Myocyte (in vitro differentiated cells): ENCODE measurements around the gene SAMD14. TPM values are rescaled to one million over a fixed set of nuclear protein-coding genes. Genes with fewer than 3 reads are reported as not detected.

Experiments used
- DNase-seq: peaks from one replicate; pipeline ENCODE4 v3.0.0-alpha.2; 2012; ENCODE audit warnings: low read depth
- total RNA-seq: library from RNA; depleted of rRNA; stranded (reverse); fragments of >200 nt; gene quantifications from 2 replicates; pipeline ENCODE4 v1.2.3, GENCODE V29; 2014

The SAMD14 gene
- total RNA-seq, 1 donor from 2014 or later, result 0.24 TPM

DNA sequence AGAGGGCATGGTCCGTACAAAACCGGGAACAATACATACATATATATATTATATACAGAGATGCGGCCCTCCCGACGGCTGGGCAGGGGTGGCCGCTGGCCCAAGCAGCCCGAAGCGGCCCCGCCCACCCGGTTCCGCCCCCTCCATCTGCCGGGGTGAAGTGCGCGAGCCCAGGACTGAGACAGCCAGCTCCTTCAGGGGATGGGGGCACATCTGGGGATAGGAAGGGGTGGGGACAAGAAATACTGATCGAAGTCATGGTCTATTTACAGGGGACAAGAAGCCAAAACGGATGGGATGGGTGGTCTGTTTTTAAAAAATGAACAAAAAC lies 3.8 kb upstream of the SAMD14 start:
- no peak for DNase-seq

DNA sequence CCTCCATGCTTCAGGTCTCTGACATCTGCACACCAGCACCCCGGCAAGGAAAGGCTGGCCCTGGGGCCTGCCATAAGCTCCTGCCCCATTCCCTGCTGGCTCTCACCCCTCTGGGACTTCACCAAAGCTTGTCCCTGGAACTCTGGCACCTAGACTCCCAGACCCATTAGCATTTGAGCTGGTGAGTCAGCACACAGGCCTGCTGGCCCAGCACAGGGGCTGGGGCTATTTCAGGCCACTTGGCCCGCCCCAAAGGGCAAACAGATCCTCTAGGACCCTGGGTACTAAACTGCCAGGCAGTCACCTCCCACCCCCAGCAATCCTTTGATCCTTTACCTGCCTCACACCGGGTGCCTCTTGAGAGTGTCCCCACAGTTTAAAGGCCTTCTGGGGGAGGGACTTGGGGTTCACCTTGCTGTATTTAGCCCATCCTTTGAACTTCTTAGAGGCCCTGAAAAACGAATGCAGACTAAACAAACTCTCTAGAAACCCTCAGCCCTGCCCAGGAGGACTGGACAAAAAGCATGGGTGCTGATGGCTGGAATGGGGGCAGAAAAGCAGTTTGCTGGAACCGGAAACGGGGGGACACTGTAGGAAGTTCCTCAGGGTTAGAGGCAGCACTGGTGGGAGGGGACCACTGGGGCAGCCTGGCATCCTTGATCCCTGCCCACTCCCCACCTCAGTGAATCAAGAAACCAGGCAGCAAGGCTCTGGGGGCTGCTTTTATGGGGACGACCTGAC lies 3.2 kb upstream of the SAMD14 start:
- peak; percentile 84 for DNase-seq

DNA sequence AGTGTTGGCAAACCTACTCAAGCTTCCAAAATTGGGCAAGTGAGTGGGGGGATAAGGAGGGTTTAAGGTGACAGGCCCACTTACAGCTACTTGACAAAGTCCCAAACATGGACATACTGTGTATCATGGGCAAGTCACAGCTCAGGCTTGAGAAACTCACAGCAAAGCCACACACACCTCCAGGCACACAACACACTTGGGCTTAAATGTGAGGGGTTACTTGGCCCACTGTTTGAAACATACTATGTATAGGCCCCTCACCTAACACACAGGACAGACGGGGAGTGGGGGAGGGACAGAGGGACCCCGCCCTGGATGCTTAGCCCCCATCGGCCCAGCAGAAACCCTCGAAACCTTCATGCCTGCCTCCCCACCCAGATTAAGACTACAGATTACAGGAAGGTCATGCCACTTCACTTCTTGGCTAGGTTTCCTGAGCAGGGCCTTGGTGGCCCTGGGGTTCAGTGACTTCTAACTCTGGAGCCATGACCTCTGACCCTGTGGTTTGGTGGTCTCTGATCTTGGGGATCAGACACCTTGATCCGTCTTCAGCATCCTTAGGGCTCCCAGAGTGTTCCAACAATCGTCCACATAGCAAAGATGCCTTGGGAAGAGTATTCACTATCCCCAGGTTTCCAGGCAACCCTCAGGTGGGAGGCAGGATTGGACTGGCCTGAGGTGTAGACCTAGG lies 2.3 kb upstream of the SAMD14 start:
- no peak for DNase-seq

DNA sequence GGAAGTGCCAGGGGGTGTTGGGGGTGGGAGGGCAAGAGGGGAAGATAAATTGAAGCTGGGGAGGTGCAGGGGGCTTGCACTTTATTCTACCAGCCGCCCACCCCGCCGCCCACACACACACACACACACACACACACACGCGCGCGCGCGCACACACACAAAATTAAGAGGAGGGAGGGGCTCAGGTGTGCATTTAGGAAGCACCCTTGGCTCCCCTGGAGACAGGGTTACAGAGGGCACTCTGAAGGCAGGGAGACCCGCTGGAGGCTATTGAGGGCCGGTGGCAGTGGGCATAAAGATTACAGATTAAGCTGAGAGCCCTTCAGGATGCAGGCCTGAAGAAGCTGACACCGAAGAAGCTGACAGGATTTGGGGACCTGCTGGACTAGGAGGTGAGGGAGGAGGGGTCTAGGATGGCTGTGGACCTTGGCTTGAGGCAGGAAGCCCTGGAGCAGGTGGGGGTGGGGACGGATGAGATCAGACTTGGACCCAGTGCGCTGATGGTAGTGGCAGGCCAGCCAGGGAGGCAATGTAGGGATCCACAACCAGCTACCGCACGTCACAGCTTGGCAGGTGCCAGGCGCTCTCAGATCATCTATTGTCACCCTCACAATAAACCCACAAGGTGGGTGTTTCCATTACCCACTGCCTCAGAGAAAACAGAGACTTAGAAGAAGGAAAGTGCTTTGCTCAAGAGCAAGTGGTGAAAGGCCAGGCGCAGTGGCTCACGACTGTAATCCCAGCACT lies 772 bp upstream of the SAMD14 start:
- DNase-seq, result no peak

DNA sequence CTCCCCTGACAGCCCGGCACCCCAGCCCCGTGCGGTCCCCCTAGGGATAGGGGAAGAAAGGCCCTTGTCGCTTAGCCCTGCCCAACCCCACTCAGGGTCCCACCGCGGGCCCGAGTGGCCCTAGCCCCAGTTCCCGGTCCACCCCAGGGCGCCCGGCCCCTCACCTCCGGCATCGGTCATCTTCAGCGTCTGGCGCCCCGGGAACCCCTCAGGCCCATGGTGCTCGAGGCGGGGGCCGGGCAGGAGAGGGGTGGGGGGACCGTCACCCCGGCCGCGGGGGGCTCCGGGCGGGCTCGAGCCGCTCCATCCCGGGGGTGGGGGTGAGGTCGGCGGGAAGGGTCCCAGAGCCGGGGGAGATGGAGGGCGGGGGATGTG lies 620 bp downstream of the SAMD14 start:
- DNase-seq, result no peak

DNA sequence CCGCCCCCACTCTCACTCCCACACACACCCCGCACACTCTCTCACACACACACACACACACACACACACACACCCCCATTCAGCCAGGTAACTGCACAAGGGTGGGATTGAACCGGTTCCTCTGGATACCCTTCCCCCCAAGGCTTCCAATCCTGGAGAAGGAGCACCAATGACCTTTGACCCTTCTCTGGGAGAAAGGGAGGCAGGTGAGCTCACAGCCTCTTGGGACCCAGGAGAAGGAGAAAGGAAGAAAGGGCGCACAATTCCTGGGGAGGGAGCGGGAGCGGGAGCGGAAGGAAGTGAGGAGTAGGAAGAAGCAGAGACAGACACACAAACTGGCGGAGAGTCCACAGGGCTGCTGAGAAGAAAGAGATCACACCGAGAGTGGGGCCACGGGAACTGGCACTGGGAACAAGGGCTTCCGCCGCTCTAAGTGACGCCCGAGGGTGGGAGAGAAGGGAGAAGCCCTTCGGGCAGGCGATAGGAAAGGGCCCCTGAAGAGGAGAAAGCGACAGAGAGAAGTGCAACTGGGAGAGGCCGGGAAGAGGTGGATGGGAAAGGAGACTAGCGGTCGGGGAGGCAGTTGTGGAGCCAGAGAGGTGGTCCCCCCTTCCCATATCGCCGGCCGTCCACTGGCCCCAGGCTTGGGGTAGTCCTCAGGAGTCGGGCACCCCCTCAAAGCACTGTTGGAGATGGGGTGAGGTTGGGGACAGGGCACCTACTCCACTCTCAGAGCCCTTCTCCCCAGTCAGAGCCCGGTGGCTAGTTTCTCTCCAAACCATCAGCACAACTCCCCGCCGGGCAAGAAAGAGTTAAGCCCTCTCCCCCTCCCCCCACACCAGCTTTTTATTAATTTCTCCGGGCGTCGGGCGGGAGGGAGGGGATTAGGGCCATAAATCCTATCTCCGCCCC lies 1.3 kb downstream of the SAMD14 start:
- DNase-seq, result no peak

DNA sequence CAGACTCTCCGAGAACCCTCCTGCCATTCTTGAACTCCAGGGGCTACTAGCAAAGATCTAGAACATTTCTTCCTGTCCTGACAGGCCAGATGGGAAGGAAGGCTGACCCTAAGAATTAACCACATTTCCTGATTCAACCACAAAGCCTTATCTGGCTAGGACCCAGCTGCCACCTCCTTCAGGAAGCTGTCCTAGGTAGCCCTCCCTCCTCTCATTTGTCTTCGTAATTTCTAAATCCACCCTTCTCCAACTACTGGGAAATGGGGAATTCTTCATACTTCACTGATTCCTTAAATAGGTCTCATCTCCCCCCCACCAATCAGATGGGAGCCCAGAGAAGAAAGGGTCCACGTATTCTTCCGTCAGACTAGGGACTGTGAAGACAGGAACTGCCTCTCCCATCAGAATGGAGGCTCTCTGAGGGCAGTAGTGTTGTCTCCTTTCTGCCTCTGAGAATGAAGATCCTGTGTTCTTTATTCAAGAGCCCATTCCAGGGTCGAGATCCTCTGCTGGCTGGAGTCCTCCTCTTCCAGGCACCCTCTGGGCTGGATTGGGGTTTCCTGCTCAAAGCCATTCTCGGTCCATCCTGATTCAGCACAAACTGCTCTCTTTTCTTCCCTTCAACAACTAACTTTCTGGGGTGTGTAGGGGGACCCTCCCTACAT lies 2.1 kb downstream of the SAMD14 start:
- DNase-seq, result peak; percentile 45

DNA sequence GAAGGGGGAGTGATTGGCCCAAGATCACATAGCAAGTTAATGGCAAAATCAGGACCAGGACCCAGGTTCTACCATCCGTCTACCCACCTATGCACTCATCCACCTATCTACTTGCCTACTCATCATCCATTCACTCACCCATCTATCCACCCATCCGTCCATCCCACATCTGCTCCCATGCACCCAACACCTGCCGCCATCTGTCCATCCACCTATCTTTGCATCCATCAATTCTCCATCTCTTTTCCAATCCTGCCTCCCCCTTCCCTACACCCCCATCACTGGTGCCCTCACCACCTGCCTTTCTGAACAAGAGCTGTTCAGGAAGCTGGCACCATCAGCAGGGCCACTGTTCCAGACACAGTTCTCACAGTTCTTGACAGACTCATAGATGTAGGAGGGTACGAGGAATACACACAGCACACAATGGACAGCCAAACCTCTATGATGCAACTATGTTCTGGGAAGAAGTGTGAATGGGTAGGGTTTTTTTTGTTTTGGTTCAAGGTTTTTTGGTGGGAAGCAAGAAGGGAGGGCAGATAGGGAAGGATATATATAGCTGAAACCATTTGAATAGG lies 4.5 kb downstream of the SAMD14 start:
- DNase-seq, result no peak

DNA sequence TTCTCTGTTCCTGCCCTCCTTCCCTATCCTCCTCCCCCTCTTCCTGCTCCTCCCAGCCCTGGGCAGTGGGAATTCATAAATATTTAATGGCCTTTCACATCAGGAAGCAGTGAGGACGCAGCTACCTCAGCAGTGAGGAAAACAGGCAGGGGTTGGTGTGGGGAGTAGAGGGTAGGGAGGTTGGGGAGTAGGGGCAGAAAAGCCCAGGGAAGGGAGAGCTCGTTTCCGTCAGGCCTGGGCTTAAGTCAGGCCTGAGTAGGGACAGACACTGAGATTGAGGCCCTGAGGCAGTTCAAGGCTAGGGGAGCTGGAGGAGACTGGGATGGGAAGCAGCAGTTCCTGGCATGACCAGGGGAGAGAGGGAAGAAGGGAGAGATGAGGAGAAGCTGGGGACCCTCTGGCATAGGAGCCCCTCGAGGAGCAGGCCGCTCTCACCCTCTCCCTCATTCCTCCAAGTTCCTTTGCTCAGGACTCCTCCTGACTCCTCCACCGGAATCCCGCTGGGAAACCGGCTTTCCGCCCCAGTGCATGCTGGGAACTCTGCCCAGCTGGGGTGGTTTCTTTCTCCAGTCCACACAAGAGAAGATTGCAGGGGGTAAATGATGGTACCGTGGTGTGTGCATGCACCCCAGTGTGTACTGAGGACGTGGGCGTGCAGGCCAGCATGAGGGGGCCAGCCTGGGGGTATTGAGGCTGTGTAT lies 6.2 kb downstream of the SAMD14 start:
- no peak for DNase-seq

DNA sequence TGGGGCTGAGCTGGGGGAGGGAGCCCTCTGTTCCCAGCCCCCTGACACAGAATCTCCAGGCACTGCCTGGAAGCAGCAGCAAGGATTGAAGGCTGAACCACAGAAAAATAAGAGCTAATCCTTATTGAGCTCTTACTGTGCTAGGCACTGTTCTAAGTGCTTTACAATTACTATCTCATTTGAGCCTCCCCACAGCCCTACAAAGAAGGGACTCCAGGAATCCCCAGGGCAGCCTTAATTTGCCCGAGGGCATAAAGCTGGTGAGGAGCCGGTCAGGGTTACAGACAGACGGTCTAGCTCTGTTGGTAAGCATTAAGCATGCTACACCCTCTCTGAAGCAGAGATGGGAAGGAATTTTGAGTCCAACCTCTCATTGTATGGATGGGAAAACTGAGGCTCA lies 7.0 kb downstream of the SAMD14 start:
- no peak for DNase-seq

DNA sequence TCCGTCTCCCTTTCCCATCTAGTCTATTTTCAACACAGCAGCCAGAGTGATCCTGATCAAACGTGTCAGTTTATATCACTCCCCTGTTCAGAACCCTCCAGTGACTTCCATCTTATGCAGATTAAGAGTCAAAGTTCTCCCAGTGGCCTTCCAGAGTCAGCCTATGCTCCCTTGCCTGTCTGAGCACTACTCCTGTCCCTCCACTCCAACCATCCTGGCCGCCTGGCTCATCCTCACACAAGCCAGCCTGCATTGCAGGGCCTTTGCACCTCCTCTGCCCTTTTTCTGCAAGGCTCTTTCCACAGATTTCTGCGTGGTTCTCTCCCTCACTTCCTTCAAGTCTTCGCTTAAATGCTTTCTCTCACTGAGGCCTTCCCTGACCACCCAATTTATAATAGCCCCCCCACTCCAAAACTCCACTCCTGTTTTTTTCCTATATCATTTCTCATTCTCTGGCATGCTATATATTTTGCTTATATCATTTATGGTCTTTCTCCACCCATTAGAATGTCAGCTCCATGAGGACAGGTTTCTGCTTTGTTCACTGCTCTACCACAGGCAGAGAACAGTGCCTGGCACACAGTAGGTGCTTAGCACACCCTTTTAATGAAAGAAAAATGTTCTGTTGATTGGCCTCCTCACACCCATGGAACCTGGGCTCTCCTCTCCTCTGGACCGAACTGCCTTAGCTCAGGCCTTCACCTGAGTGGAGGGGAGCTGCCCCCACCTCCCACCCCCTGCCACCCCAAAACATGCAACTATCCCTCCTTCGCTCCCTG lies 9.3 kb downstream of the SAMD14 start:
- DNase-seq, result no peak

DNA sequence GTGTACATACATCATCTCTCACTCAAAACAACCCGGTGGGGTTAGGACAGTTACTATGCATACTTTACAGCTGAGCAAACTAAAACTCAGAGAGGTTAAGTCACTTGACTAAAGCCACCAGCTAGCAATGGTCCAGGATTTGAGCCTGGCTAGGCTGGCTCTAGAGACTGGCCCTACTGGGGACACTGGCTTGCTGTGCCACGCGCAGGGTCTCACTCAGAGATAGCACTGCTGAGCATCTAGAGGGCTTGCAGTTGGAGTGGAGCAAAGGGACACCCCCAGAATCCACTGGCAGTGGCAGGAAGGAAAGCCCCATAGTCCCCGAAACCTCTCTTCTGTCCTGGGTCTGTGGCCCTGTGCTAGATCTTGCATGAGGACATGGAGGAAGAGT lies 11.1 kb downstream of the SAMD14 start:
- no peak for DNase-seq

DNA sequence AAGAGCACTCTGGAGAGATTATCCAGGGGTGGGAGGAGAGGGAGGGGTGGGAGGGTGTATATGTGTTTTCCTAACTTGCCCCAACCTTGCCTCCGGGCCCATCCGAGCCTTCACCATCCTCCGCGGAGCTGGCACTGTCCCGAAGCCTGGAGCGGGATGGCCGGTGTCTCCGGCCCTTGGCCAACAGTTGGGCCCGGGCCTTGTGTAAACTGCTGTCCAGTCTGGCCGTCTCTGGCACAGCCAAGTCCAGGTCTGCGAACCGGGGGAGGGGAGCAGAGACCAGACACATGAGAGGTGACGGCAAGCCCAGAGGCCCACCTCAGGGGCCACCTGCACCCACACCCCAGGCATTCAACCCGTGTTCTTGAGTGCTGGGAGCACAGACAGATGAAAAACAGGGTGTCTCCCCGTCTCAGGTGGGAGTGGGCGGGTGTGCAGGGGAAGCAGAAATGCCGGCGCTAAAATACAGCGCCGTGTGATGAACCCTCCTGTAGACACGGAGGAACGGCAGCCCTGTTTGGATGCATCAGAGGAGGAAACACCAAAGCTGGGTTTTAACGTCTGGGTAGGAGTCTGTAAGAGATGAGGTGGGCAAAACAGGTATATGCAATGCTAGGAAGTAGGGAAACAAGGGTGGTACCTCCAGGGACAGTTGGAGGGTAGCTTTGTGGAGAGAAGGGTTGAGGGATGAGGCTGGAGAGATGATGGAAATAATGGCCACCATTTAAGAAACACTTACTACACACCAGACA lies 11.7 kb downstream of the SAMD14 start:
- DNase-seq, result no peak

DNA sequence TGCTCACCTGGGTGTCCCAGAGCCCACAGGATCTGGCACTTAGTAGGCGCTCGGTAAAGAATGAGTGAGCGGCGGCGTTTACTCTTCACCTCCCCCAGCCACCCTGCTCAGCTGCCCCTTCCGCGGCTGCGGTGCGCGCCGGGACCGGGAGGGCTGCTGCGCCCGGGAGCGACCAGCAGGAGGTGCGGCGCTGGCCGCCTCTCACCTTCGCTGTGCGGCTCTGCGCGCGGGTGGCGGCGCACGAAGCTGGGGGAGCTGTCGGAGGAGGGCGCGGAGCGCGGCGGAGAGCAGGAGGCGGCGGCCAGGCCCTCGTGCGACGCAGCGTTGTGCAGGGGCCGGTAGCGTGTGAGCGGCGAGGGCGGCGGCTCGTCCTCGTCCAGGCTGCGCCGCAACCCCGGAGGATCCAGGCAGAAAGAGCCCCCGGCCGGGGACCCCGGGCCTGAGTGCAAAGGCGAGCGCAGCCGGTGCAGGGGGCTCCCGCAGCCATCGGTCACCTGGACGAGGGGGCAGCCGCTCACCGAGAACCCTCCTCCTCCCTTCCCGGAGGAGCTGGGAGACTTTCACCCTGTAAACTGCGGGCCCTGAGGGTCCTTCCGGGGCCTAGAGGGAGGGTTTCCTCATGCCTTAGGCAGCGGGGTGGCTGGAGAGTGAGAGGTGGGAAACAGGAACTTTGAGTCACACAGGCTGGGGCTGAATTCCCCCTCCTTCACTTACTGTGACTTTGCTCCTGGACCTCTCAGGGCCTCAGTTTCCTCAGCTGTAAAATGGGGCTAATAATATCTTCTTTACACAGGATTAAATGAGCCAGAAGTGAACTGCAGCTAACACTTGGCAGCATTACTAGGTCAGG lies 12.5 kb downstream of the SAMD14 start:
- DNase-seq, result no peak

DNA sequence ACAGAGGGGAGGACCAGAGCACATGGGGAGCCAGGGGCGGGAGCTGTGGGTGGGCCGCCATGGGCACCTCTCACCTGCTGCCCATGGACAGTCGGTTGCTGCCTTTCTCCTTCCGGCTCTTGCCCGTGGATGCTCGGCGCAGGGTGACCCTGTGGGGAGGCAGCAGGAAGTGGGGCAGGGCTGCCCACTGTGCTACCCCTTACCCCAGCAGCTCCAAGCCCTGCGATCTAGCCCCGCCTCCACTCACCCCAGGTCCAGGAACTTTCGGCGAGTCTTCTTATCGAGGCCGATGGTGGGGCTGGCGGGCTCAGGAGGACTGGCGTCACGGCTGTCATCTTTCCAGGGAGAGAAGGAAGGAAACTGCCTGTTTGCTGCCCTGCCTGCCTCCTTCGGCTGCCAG lies 14.2 kb downstream of the SAMD14 start:
- DNase-seq, result no peak

DNA sequence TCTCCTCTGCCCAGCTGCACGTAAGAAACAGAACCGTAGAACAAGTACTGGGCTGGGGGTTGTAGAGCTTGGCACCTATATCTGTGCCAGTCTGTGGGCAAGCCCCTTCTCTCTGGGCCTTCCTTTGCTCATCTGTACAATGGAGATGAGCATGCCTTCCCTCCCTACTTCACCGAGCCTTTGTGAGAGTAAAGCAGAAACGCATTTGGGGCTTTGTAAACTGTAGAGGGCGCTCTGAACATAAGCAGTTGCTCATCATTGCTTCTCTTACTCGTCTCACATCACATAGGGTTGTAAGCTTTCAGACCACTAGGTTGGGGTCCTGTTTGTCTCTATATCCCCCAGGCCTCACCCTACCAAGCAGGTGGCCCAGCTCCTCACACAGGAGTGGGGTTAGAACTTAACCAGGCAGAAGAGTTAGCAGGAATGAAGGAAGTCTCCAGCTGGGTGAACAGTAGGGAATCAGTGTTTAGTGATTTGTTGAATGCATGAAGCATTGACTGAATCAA lies 15.1 kb downstream of the SAMD14 start:
- DNase-seq, result peak; percentile 73

DNA sequence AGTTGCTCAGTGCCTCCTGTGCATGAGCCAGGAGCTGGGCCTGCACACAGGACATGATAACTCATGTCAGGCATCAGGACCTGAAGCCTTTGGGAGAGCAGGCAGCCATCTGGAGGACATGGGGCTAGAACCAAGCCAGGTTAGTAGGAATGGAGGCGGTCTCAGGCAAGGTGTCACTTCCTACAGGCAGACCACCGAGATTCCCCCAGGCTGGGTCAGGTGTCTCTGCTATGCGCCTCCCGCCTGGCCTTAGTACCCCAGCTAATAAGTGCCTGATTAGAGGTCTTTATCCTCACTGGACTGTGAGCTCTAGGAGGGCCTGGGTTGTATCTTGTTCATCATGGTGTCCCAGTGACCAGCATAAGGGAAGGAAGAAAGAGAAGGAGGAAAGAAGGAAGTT lies 15.6 kb downstream of the SAMD14 start:
- DNase-seq, result no peak
